ENCODE results near the gene CDX1. TPM values are rescaled to one million over a fixed set of nuclear protein-coding genes. Genes with fewer than 3 reads are reported as not detected.

CDX1 gene
- total RNA-seq, 3 donors from 2014 or later, result 0.13 TPM; not detected in 2

- no peaks in the 10 kb centered on the region for H3K36me3 Mint-ChIP-seq (ENCODE audit: insufficient read depth)
- H3K9me3 Mint-ChIP-seq, result no peaks in the 10 kb centered on the region
- no peaks in the 10 kb centered on the region for H3K27me3 Mint-ChIP-seq (ENCODE audit: low read depth)
Measured at GRCh38 chr5:150125334-150125733, 41.2 kb upstream of the CDX1 start.

GRCh38 chr5:150126199-150126920, 40.2 kb upstream of the CDX1 start:
- Mint-ChIP-seq H3K27me3 (ENCODE audit: low read depth) (no peaks in the 10 kb centered on the region), H3K4me1 (ENCODE audit: low read depth) (no peaks in the 10 kb centered on the region), H3K36me3 (ENCODE audit: insufficient read depth) (no peaks in the 10 kb centered on the region), H3K9me3 (no peaks in the 10 kb centered on the region), H3K4me3 (no peak overlapping the region)
- no peak for DNase-seq
- no peak for ATAC-seq

More at GRCh38 chr5:150125334-150125733, 41.2 kb upstream of the CDX1 start:
- no peaks in the 10 kb centered on the region for H3K4me1 Mint-ChIP-seq (ENCODE audit: low read depth)
- H3K4me3 Mint-ChIP-seq, result no peak overlapping the region
- ATAC-seq (no peak), DNase-seq (no peak)

DNA sequence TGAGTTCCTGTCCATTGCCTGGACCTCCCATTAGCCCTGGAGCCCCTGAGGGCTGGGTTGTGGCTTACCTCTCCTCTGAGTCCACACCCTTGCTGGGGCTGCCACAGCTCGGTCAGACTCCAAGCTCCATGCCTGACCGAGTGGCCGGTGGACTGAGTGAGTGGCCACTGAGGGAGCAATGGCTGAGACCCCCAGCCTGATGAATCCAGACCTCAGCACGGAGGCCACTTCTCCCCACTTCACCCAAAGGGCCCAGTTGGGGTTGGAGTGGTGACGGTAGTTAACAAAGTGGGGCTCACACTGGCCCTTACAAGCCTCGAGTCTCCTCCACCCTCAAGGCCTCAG, 39.7 kb upstream of the CDX1 start:
- H3K9me3 Mint-ChIP-seq, result no peaks in the 10 kb centered on the region
- ATAC-seq (no peak), DNase-seq (no peak)
- H3K27me3 Mint-ChIP-seq (ENCODE audit: low read depth), result no peaks in the 10 kb centered on the region
- no peak overlapping the region for H3K4me3 Mint-ChIP-seq
- no peaks in the 10 kb centered on the region for H3K4me1 Mint-ChIP-seq (ENCODE audit: low read depth)
- no peaks in the 10 kb centered on the region for H3K36me3 Mint-ChIP-seq (ENCODE audit: insufficient read depth)

DNA sequence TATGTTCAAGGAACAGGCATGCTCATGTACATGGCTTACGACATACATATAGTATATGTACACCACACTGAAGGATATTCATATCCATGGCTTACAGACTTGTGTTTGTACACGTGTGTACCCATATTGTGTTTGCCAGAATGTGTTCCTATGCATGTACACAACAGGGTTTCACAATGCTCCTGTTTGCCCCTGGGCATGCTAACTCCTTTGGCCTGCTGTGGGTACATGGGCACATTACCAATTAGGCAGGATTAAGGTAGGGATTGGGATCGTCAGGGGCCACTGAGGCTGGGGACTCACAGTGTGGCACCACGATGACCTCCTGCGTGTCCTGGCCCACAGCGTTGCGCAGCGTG, 37.1 kb upstream of the CDX1 start:
- ATAC-seq, result no peak
- Mint-ChIP-seq H3K36me3 (ENCODE audit: insufficient read depth) (no peaks in the 10 kb centered on the region), H3K4me1 (ENCODE audit: low read depth) (no peaks in the 10 kb centered on the region)

DNA sequence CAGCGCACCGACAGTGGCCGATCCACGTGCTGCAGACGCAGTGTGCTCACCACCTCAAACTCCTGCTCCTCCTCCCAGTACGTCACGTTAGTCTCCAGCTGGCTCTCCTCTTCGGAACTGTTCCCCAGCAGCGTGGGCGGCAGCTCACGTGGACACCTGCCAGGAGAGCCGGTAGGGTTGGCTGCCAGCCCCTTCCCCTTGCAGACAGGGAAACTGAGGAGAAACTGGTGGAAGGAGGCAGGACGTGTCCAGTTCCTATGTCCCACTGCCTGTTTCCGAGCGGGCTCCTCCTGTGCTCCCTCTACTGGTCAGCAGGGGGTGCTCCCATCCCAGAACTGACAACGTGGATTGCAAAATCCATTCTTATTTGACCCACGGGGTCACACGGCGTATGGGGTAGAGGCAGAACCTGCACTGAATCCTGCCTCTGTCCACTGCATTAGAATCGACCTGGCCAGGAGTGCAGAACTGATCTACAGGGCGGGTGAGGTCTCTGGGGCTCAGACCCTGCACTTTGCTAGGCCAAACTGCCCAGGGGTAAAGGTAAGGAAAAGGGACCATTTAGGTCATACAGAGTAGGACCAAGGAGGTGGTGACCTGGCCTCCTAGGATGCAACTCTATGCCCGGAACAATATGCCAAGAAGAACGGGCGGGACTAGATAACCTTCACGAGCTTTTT, 36.6 kb upstream of the CDX1 start:
- DNase-seq, result peak; percentile 12
- Mint-ChIP-seq H3K36me3 (ENCODE audit: insufficient read depth) (no peaks in the 10 kb centered on the region), H3K4me1 (ENCODE audit: low read depth) (no peaks in the 10 kb centered on the region), H3K9me3 (no peaks in the 10 kb centered on the region), H3K27me3 (ENCODE audit: low read depth) (no peaks in the 10 kb centered on the region), H3K4me3 (no peak overlapping the region)
- ATAC-seq, result peak; percentile 60 to 70

More for the DNA sequence above, 37.1 kb upstream of the CDX1 start:
- no peak for DNase-seq
- Mint-ChIP-seq H3K4me3 (no peak overlapping the region), H3K27me3 (ENCODE audit: low read depth) (no peaks in the 10 kb centered on the region), H3K9me3 (no peaks in the 10 kb centered on the region)

GRCh38 chr5:150130493-150130922, 36.1 kb upstream of the CDX1 start:
- Mint-ChIP-seq H3K4me3 (no peak overlapping the region), H3K4me1 (ENCODE audit: low read depth) (no peaks in the 10 kb centered on the region), H3K9me3 (no peaks in the 10 kb centered on the region), H3K27me3 (ENCODE audit: low read depth) (no peaks in the 10 kb centered on the region), H3K36me3 (ENCODE audit: insufficient read depth) (no peaks in the 10 kb centered on the region)
- ATAC-seq (no peak), DNase-seq (no peak)

- DNase-seq (no peak), ATAC-seq (no peak)
- no peaks in the 10 kb centered on the region for H3K4me1 Mint-ChIP-seq (ENCODE audit: low read depth)
- H3K9me3 Mint-ChIP-seq, result no peaks in the 10 kb centered on the region
- H3K27me3 Mint-ChIP-seq (ENCODE audit: low read depth), result no peaks in the 10 kb centered on the region
- H3K4me3 Mint-ChIP-seq, result no peak overlapping the region
- H3K36me3 Mint-ChIP-seq (ENCODE audit: insufficient read depth), result no peaks in the 10 kb centered on the region
Measured at GRCh38 chr5:150131461-150131860, 35.1 kb upstream of the CDX1 start.

DNA sequence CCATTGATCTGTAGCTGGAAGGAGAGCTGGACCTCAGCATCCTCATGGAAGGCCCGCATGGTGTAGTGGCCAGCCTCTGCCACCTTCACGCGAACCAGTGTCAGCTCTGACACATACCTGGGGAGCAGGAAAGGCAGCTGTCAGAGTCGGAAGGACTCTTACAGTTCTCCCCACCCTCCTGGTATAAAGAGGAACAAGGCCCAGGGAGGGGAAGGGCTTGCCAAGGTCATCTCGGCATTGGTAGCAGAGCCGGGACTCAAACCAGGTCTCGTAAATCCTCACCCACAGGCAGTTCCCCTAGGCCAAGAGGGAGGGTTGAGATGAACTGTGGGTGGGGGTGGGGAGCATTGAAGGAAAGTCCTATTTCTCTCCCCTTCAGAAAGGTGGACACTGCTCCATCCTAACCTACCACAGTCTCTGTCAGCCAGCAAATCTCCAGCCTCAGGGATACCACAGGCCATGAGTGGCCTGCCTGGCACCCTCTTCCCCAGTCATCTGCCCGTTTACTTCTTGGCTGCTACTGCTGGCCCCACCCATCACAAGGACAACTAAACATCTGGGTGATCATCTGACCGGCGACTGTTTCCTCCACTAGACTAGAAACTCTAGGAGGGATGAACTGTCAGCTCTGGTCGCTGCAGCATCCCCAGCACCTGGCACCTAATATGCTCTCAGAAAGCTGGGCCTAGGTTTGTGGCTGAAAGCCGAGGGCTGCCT, 34.4 kb upstream of the CDX1 start:
- Mint-ChIP-seq H3K36me3 (ENCODE audit: insufficient read depth) (no peaks in the 10 kb centered on the region), H3K27me3 (ENCODE audit: low read depth) (no peaks in the 10 kb centered on the region), H3K4me1 (ENCODE audit: low read depth) (no peaks in the 10 kb centered on the region), H3K4me3 (no peak overlapping the region), H3K9me3 (no peaks in the 10 kb centered on the region)
- ATAC-seq (no peak), DNase-seq (no peak)

DNA sequence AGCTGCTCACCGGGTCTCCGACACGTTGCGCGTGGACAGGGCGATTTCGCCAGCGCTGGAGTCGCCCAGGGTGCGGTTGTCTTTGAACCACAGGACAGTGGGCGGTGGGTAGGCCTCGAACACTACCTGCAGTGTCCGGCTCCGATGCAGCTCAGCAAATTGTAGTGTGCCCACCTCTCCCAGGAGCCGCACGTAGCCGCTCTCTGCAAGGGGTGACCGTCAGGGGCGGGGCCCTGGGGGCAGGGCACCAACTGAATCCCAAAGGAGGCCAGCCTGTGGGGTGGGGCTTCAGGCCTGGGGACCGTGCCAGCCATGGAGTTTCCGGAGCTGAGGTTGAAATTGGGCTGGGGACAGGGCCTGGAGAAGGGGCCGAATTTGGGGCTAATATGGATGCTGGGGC, 33.8 kb upstream of the CDX1 start:
- Mint-ChIP-seq H3K4me1 (ENCODE audit: low read depth) (no peaks in the 10 kb centered on the region), H3K4me3 (no peak overlapping the region), H3K36me3 (ENCODE audit: insufficient read depth) (no peaks in the 10 kb centered on the region), H3K27me3 (ENCODE audit: low read depth) (no peaks in the 10 kb centered on the region), H3K9me3 (no peaks in the 10 kb centered on the region)
- ATAC-seq (no peak), DNase-seq (no peak)

- Mint-ChIP-seq H3K9me3 (no peaks in the 10 kb centered on the region), H3K4me3 (no peak overlapping the region), H3K36me3 (ENCODE audit: insufficient read depth) (no peaks in the 10 kb centered on the region), H3K4me1 (ENCODE audit: low read depth) (no peaks in the 10 kb centered on the region), H3K27me3 (ENCODE audit: low read depth) (peaks cover 2% of the 10 kb centered on the region)
- no peak for ATAC-seq
- no peak for DNase-seq
Measured at GRCh38 chr5:150133581-150134197, 32.9 kb upstream of the CDX1 start.

GRCh38 chr5:150134198-150134588, 32.4 kb upstream of the CDX1 start:
- Mint-ChIP-seq H3K4me1 (ENCODE audit: low read depth) (no peaks in the 10 kb centered on the region), H3K4me3 (no peak overlapping the region), H3K36me3 (ENCODE audit: insufficient read depth) (no peaks in the 10 kb centered on the region), H3K27me3 (ENCODE audit: low read depth) (peaks cover 2% of the 10 kb centered on the region), H3K9me3 (no peaks in the 10 kb centered on the region)
- DNase-seq (no peak), ATAC-seq (no peak)

- Mint-ChIP-seq H3K9me3 (no peaks in the 10 kb centered on the region), H3K27me3 (ENCODE audit: low read depth) (peaks cover 2% of the 10 kb centered on the region)
- ATAC-seq, result no peak
Measured at GRCh38 chr5:150135557-150136304, 30.8 kb upstream of the CDX1 start.

DNA sequence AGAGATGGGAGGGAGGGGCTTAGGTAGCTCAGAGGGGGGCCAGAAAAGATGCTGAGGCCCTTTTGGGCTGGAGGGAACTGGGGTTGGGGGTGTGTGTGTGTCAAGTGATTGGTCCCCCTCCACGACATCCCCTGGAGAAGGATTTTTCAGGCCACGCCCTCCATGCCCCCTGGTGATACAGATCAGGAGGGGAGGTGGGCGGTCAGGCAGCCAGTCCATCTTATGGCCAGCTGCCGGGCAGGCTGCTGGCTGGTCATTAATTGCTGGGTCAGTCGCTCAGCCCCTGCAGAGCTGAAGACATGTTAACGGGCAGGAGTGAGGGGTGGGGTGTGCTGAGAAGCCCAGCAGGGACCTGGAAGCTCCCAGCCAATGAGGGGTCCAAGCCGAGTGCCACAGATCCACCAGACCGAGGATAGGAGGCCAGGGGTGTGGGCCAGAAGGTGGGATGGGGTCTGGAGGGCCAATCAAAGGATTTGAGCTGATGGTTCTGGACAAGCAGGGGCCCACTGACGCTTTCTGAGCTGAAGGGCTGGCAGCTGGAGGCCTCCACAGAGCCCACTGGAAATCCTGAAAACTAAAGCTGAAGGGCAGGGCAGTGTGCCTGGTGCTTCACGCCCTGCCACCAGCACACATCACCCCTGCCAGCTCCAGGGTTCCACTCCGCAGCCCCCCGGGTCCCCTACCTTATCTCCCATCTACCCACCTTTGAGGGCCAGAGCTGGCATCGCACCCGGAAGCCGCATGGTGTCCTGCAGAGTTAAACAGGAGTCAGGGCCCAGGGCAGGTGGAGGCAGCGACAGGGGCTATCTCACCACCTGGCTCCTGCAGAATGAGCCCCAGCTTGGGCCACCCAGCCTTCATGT, 30.0 kb upstream of the CDX1 start:
- Mint-ChIP-seq H3K9me3 (no peaks in the 10 kb centered on the region), H3K4me1 (ENCODE audit: low read depth) (no peaks in the 10 kb centered on the region), H3K27me3 (ENCODE audit: low read depth) (peaks cover 2% of the 10 kb centered on the region), H3K36me3 (ENCODE audit: insufficient read depth) (no peaks in the 10 kb centered on the region), H3K4me3 (no peak overlapping the region)
- DNase-seq (no peak), ATAC-seq (no peak)

More at GRCh38 chr5:150135557-150136304, 30.8 kb upstream of the CDX1 start:
- H3K4me1 Mint-ChIP-seq (ENCODE audit: low read depth), result no peaks in the 10 kb centered on the region
- no peaks in the 10 kb centered on the region for H3K36me3 Mint-ChIP-seq (ENCODE audit: insufficient read depth)
- H3K4me3 Mint-ChIP-seq, result no peak overlapping the region
- no peak for DNase-seq

Measured in activated T-cell treated with anti-CD3 and anti-CD28 coated beads, Interleukin-2, amount 50 U/mL, for 4 hours (primary cell).